ENCODE results near the gene ATXN7. TPM values are rescaled to one million over a fixed set of nuclear protein-coding genes. Genes with fewer than 3 reads are reported as not detected.

Gene ATXN7
- total RNA-seq, 1 experiment from 2014 or later = 27.5 TPM

GRCh38 chr3:64046996-64047594 lies 183.4 kb downstream of the ATXN7 start:
- Histone ChIP-seq H3K27ac (ENCODE audit: low read depth, low read length) (no peak overlapping the region), H4K20me1 (ENCODE audit: insufficient read depth) (no peaks in the 10 kb centered on the region), H3K79me2 (ENCODE audit: insufficient read depth, low read length) (no peaks in the 10 kb centered on the region), H3K4me3 (replicated peaks in 1 of 2; ENCODE audit: low read depth in 1 of 2, low read length in 2 of 2) (no peak overlapping the region), H3K9ac (ENCODE audit: low read length) (no peak overlapping the region), H3K9me2 (ENCODE audit: insufficient read depth) (no peaks in the 10 kb centered on the region), H3K9me3 (ENCODE audit: control insufficient read depth in 1 of 2, insufficient read depth in 1 of 2, low read depth in 1 of 2, low read length in 2 of 2) (no peaks in the 10 kb centered on the region), H3K4me2 (ENCODE audit: low read length) (no peak overlapping the region), H3K27me3 (ENCODE audit: insufficient read depth, low read length) (peaks cover 53% of the 10 kb centered on the region), H3K4me1 (ENCODE audit: control insufficient read depth in 1 of 2, insufficient read depth in 2 of 2, low read length in 2 of 2) (no peaks in the 10 kb centered on the region), H3K36me3 (ENCODE audit: control insufficient read depth in 1 of 2, insufficient read depth in 2 of 2, low read length in 2 of 2) (no peaks in the 10 kb centered on the region), H2AFZ (ENCODE audit: low read depth, low read length, poor library complexity, severe bottlenecking) (no peak overlapping the region)
- CTCF ChIA-PET = no interaction called here
- DNase-seq (ENCODE audit: low read depth, low spot score) (no peak), ATAC-seq (no peak)
- intact Hi-C loops (cut with micrococcal nuclease) = no loop called here
- TF ChIP-seq YY1 (IDR thresholded peaks at IDR 0.05; ENCODE audit: extremely low read depth, insufficient replicate concordance, low read depth, low read length) (no peak), EZH2 (IDR thresholded peaks at IDR 0.05) (no peak), CBX3 (IDR thresholded peaks at IDR 0.05; ENCODE audit: low read depth) (no peak), ATF3 (IDR thresholded peaks at IDR 0.05) (no peak), TCF7L2 (IDR thresholded peaks at IDR 0.05; ENCODE audit: borderline replicate concordance, extremely low read depth, insufficient read depth, insufficient read length) (no peak)
- BruUV-seq (replicated peaks) = no TSS peak
- RAD21 ChIA-PET (ENCODE audit: low non-redundant PET in 1 of 2, low total read pairs in 2 of 2, uncharacterized antibody in 2 of 2, unreplicated experiment in 2 of 2) = no interaction called here
- POLR2A ChIA-PET = no interaction called here

GRCh38 chr3:64047787-64048186 lies 184.1 kb downstream of the ATXN7 start:
- CTCF ChIA-PET = no interaction called here
- no peaks in the 10 kb centered on the region for H3K4me1 ChIP-seq (ENCODE audit: control insufficient read depth in 1 of 2, insufficient read depth in 2 of 2, low read length in 2 of 2)
- RAD21 ChIA-PET (ENCODE audit: low non-redundant PET in 1 of 2, low total read pairs in 2 of 2, uncharacterized antibody in 2 of 2, unreplicated experiment in 2 of 2) = no interaction called here
- TF ChIP-seq ZBTB33 (IDR thresholded peaks at IDR 0.05; ENCODE audit: extremely low read depth, insufficient replicate concordance, low read length) (no peak), CTCF (IDR thresholded peaks at IDR 0.05 in 2 of 3, conservative IDR thresholded peaks at IDR 0.05 in 1 of 3; ENCODE audit: borderline replicate concordance in 1 of 3, insufficient read depth in 1 of 3, low read depth in 2 of 3, low read length in 2 of 3) (no peak), ATF3 (IDR thresholded peaks at IDR 0.05) (no peak), EGR1 (IDR thresholded peaks at IDR 0.05; ENCODE audit: low read depth) (no peak), SP1 (IDR thresholded peaks at IDR 0.05; ENCODE audit: low read depth) (no peak), MAX (IDR thresholded peaks at IDR 0.05) (no peak), POLR2A (IDR thresholded peaks at IDR 0.05; ENCODE audit: borderline replicate concordance, extremely low read depth, insufficient read depth, insufficient read length) (no peak), EZH2 (IDR thresholded peaks at IDR 0.05) (no peak), RAD21 (IDR thresholded peaks at IDR 0.05; ENCODE audit: low read depth) (no peak)

More at GRCh38 chr3:64047787-64048186, 184.1 kb downstream of the ATXN7 start:
- Histone ChIP-seq H3K36me3 (ENCODE audit: control insufficient read depth in 1 of 2, insufficient read depth in 2 of 2, low read length in 2 of 2) (no peaks in the 10 kb centered on the region), H3K4me3 (replicated peaks in 1 of 2; ENCODE audit: low read depth in 1 of 2, low read length in 2 of 2) (no peak overlapping the region), H3K9me2 (ENCODE audit: insufficient read depth) (no peaks in the 10 kb centered on the region), H4K20me1 (ENCODE audit: insufficient read depth) (no peaks in the 10 kb centered on the region), H3K27ac (ENCODE audit: low read depth, low read length) (no peak overlapping the region), H2AFZ (ENCODE audit: low read depth, low read length, poor library complexity, severe bottlenecking) (no peak overlapping the region), H3K4me2 (ENCODE audit: low read length) (no peak overlapping the region), H3K27me3 (ENCODE audit: insufficient read depth, low read length) (peaks cover 48% of the 10 kb centered on the region), H3K9me3 (ENCODE audit: control insufficient read depth in 1 of 2, insufficient read depth in 1 of 2, low read depth in 1 of 2, low read length in 2 of 2) (no peaks in the 10 kb centered on the region), H3K79me2 (ENCODE audit: insufficient read depth, low read length) (no peaks in the 10 kb centered on the region), H3K9ac (ENCODE audit: low read length) (no peak overlapping the region)
- DNase-seq (ENCODE audit: low read depth, low spot score) = no peak
- no TSS peak for BruUV-seq (replicated peaks)
- no peak for ATAC-seq
- POLR2A ChIA-PET = no interaction called here
- intact Hi-C loops (cut with micrococcal nuclease) = no loop called here

Data from HCT116 (cell line).